ENCODE measurements around the gene ITPKB.
"Not testable (repeated sequence)": the region's sequence is repeated elsewhere in the genome, so short reads cannot be mapped to it uniquely, and the experiment has no call there.

The ITPKB gene

GRCh38 chr1:226738995-226739695, at the start of gene ITPKB:
Gene ITPKB, minus strand, starts transcription at chr1:226739282. Its CDS starts 1,824 bp downstream, at chr1:226737458.
- peaks cover 45% of the 10 kb centered on the region for H3K4me1 Mint-ChIP-seq (ENCODE audit: low read depth)
- H3K27me3 Mint-ChIP-seq = no peaks in the 10 kb centered on the region
- H3K36me3 Mint-ChIP-seq (ENCODE audit: low read depth) = peaks cover 40% of the 10 kb centered on the region
- peak within 1 kb of the TSS; percentile 95 for H3K27ac Mint-ChIP-seq
- DNase-seq = peak; percentile 74
- peak within 1 kb of the TSS; percentile 93 for H3K4me3 Mint-ChIP-seq
- no peaks in the 10 kb centered on the region for H3K9me3 Mint-ChIP-seq

DNA sequence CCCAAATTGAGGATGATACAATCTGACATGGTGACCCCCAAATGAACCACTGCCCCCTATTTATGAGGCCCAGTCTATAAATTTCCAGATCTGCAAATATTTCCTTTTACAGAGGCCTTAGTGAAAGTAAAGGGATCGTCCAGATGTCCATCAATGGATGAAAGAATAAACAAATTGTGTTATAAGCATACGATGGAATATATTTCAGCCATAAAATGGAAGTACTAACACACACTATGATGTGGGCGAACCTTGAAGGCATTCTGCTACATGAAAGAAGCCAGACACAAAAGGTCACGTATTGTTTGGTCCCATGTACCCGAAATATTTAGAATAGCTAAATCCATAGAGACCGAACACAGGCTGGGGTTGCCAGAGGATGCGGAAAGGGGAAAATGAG, 48.6 kb upstream of the ITPKB start:
- Mint-ChIP-seq H3K4me3 (no peak overlapping the region), H3K4me1 (ENCODE audit: low read depth) (peaks cover 15% of the 10 kb centered on the region), H3K36me3 (ENCODE audit: low read depth) (no peaks in the 10 kb centered on the region), H3K27ac (no peak overlapping the region), H3K9me3 (no peaks in the 10 kb centered on the region), H3K27me3 (no peaks in the 10 kb centered on the region)
- DNase-seq = no peak

DNA sequence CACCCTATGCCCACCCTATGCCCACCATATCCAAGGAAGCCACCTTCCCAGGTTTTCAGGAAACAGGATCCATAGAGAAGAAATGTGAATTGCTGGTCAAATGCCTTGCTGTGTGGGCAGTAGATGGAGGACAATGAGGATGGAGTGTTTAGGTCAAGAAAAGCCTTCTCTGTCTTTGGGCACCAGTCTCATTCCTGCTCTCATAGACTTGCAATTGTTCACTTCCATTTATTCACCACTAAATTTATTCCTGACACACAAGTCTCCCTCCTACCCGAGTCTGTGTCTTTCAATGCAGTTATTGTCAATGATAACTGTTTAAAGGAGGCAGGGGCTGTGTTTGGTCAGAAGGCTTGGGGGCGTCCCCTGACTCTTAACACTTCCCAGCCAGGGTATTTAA, 48.0 kb upstream of the ITPKB start:
- no peak for DNase-seq
- H3K9me3 Mint-ChIP-seq = no peaks in the 10 kb centered on the region
- H3K36me3 Mint-ChIP-seq (ENCODE audit: low read depth) = no peaks in the 10 kb centered on the region
- peaks cover 15% of the 10 kb centered on the region for H3K4me1 Mint-ChIP-seq (ENCODE audit: low read depth)
- no peak overlapping the region for H3K27ac Mint-ChIP-seq
- no peaks in the 10 kb centered on the region for H3K27me3 Mint-ChIP-seq
- no peak overlapping the region for H3K4me3 Mint-ChIP-seq

DNA sequence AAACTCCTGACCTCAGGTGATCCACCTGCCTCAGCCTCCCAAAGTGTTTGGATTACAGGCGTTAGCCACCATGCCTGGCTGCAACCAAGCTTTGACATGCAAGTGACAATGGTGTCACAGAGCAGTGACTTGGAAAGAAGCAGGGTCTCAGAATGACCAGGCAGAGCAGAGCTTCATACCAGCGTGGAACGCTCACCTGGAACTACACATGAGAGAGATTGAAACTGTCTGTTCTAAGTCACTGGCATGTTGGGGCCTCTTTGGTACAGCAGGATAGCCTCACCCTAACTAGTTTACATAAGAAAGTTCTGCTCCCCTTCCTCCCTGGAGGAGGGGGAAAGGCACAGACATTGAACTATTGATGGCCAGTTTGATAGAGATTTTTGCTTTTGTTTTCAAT, 47.5 kb upstream of the ITPKB start:
- no peak overlapping the region for H3K27ac Mint-ChIP-seq
- no peak for DNase-seq
- H3K36me3 Mint-ChIP-seq (ENCODE audit: low read depth) = no peaks in the 10 kb centered on the region
- H3K27me3 Mint-ChIP-seq = no peaks in the 10 kb centered on the region
- peaks cover 15% of the 10 kb centered on the region for H3K4me1 Mint-ChIP-seq (ENCODE audit: low read depth)
- H3K4me3 Mint-ChIP-seq = no peak overlapping the region
- H3K9me3 Mint-ChIP-seq = no peaks in the 10 kb centered on the region

GRCh38 chr1:226785805-226786204, 46.7 kb upstream of the ITPKB start:
- Mint-ChIP-seq H3K27ac (no peak overlapping the region), H3K4me3 (no peak overlapping the region), H3K4me1 (ENCODE audit: low read depth) (peaks cover 10% of the 10 kb centered on the region), H3K9me3 (no peaks in the 10 kb centered on the region), H3K36me3 (ENCODE audit: low read depth) (no peaks in the 10 kb centered on the region), H3K27me3 (no peaks in the 10 kb centered on the region)
- no peak for DNase-seq

- DNase-seq = no peak
- Mint-ChIP-seq H3K27me3 (no peaks in the 10 kb centered on the region), H3K27ac (no peak overlapping the region), H3K4me1 (ENCODE audit: low read depth) (peaks cover 12% of the 10 kb centered on the region), H3K4me3 (no peak overlapping the region), H3K9me3 (no peaks in the 10 kb centered on the region), H3K36me3 (ENCODE audit: low read depth) (no peaks in the 10 kb centered on the region)
These were observed 45.3 kb upstream of the ITPKB start for GRCh38 chr1:226784081-226785049.

DNA sequence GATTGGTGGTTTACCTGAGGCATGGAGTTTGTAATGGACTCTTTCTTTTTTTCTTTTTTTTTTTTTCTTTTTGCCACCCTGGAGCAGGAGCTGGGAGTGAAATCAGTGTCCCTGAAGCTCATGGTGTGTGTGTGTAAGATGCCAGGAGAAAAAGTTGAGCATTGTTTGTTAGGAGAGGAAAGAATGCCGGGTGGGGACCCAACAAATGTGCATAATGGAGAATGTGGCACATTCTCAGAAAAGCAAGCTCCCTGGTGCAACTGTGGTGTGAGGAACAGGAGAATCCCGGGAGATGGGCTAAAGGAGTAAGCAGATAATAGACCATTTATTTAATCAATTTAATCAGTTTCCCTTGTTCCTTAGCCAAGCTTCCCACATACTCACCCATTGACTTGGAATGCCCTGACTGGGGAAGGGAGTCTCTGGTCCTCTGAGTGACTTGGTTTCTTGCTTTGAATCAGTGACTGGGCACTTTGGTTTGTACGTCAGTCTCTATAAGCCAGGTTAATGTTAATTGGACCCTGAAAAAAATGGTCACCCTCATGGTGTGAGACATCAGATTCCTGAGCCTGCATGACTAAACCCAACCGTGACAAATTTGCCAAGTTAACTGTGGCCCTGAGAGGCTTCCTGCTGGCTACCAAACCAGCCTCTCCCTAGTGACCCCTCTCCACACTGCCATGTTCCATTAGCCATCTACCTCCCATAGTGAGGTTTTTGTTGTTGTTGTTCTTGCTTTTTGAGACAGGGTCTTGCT, 43.9 kb upstream of the ITPKB start:
- no peaks in the 10 kb centered on the region for H3K9me3 Mint-ChIP-seq
- H3K27ac Mint-ChIP-seq = peak overlapping the region; percentile 42

GRCh38 chr1:226781937-226782609, 43.0 kb upstream of the ITPKB start:
- no peak overlapping the region for H3K27ac Mint-ChIP-seq
- DNase-seq = no peak
- H3K27me3 Mint-ChIP-seq = no peaks in the 10 kb centered on the region
- H3K4me1 Mint-ChIP-seq (ENCODE audit: low read depth) = peaks cover 5% of the 10 kb centered on the region
- H3K36me3 Mint-ChIP-seq (ENCODE audit: low read depth) = no peaks in the 10 kb centered on the region
- no peaks in the 10 kb centered on the region for H3K9me3 Mint-ChIP-seq
- H3K4me3 Mint-ChIP-seq = no peak overlapping the region

More for the DNA sequence above, 43.9 kb upstream of the ITPKB start:
- no peaks in the 10 kb centered on the region for H3K36me3 Mint-ChIP-seq (ENCODE audit: low read depth)
- no peaks in the 10 kb centered on the region for H3K27me3 Mint-ChIP-seq
- H3K4me1 Mint-ChIP-seq (ENCODE audit: low read depth) = peaks cover 7% of the 10 kb centered on the region
- no peak overlapping the region for H3K4me3 Mint-ChIP-seq
- DNase-seq = no peak

DNA sequence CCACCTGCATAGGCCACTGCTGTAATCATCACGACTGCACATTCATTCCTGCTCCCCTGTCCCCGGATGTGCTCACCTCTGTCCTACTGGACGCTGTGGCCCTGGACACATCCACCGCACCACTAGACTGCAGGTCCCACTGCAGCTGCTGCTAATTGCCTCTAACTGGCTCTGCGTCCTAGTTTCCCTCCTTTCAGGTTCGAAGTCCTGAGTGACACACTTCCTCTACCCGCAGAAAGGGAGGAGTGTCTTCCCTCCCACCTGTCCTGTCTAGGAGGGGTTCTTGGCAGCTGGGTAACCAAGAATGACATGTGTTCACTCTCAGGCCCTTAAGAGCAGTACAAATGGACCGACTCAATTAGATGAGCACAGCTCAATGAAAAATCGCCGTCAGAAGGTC, 40.5 kb upstream of the ITPKB start:
- no peak overlapping the region for H3K27ac Mint-ChIP-seq
- no peaks in the 10 kb centered on the region for H3K9me3 Mint-ChIP-seq
- H3K36me3 Mint-ChIP-seq (ENCODE audit: low read depth) = no peaks in the 10 kb centered on the region
- no peak overlapping the region for H3K4me3 Mint-ChIP-seq
- peaks cover 3% of the 10 kb centered on the region for H3K4me1 Mint-ChIP-seq (ENCODE audit: low read depth)
- DNase-seq = no peak
- H3K27me3 Mint-ChIP-seq = no peaks in the 10 kb centered on the region

- H3K27me3 Mint-ChIP-seq = no peaks in the 10 kb centered on the region
- no peaks in the 10 kb centered on the region for H3K36me3 Mint-ChIP-seq (ENCODE audit: low read depth)
- H3K9me3 Mint-ChIP-seq = no peaks in the 10 kb centered on the region
- no peak for DNase-seq
- peaks cover 3% of the 10 kb centered on the region for H3K4me1 Mint-ChIP-seq (ENCODE audit: low read depth)
- H3K4me3 Mint-ChIP-seq = no peak overlapping the region
- H3K27ac Mint-ChIP-seq = no peak overlapping the region
These were observed 39.6 kb upstream of the ITPKB start for GRCh38 chr1:226778657-226779058.

DNA sequence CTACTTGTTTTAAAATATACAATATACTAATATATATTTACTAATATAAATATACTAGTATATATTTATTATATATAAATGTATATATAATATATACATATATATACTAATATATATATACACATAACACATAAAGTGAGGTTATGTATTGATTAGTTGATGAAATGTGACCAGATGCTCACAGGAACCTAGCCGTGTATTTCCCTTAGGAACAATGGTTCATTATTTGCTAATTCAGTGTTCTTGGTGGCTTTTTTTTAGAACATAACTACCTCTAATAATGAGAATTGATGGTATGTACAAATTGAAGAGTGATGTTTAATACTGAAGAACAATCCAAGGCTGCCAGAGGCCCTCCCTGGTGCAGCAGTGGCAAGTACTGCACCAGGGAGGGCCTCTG, 37.9 kb upstream of the ITPKB start:
- H3K4me1 Mint-ChIP-seq (ENCODE audit: low read depth) = peaks cover 7% of the 10 kb centered on the region
- H3K4me3 Mint-ChIP-seq = no peak overlapping the region
- no peaks in the 10 kb centered on the region for H3K36me3 Mint-ChIP-seq (ENCODE audit: low read depth)
- no peak overlapping the region for H3K27ac Mint-ChIP-seq
- H3K9me3 Mint-ChIP-seq = no peaks in the 10 kb centered on the region
- no peaks in the 10 kb centered on the region for H3K27me3 Mint-ChIP-seq
- no peak for DNase-seq

- H3K27me3 Mint-ChIP-seq = no peaks in the 10 kb centered on the region
- no peak overlapping the region for H3K27ac Mint-ChIP-seq
- H3K4me3 Mint-ChIP-seq = no peak overlapping the region
- no peaks in the 10 kb centered on the region for H3K9me3 Mint-ChIP-seq
- DNase-seq = no peak
- peaks cover 7% of the 10 kb centered on the region for H3K4me1 Mint-ChIP-seq (ENCODE audit: low read depth)
- no peaks in the 10 kb centered on the region for H3K36me3 Mint-ChIP-seq (ENCODE audit: low read depth)
These were observed 37.0 kb upstream of the ITPKB start for GRCh38 chr1:226776066-226776465.

DNA sequence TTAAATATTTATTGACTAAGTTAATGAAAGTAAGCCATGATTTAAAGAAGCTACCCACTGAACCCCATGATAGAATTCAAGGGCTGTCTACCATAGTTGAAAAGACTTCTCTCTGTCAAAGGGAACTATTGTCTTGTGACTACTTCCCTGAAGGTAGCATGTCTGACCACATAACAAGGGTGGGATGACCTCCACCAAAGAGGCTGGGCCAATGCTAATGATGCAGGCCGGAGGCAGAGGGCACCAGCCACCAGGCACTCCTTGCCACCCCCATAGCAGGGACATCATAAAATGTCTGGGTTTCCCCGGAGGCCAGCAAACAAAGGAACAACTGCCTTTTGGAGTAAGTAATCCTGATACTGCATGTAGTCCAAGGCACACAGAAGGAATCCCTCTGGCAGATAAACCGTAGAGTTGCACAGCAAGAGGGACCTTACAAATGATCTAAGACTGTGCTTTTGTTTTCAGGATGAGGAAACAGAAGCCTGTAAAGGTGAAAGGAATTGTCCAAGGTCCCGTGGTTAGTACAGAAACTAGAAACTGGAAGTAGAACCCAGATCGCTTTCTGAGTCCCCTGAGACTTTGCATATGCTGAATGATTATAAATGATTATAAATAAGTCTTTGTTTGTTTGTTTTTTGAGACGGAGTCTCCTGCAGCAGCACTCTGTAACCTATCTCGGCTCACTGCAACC, 33.5 kb upstream of the ITPKB start:
- no peak overlapping the region for H3K27ac Mint-ChIP-seq
- no peaks in the 10 kb centered on the region for H3K9me3 Mint-ChIP-seq
- H3K4me1 Mint-ChIP-seq (ENCODE audit: low read depth) = peaks cover 4% of the 10 kb centered on the region
- DNase-seq = no peak
- H3K36me3 Mint-ChIP-seq (ENCODE audit: low read depth) = no peaks in the 10 kb centered on the region
- no peak overlapping the region for H3K4me3 Mint-ChIP-seq
- H3K27me3 Mint-ChIP-seq = no peaks in the 10 kb centered on the region

GRCh38 chr1:226767170-226767569, 28.1 kb upstream of the ITPKB start:
- not testable (repeated sequence) for H3K27ac Mint-ChIP-seq; H3K27me3 Mint-ChIP-seq; DNase-seq; H3K4me3 Mint-ChIP-seq; H3K9me3 Mint-ChIP-seq; H3K36me3 Mint-ChIP-seq (ENCODE audit: low read depth)
- peaks cover 25% of the 10 kb centered on the region for H3K4me1 Mint-ChIP-seq (ENCODE audit: low read depth)
